HG02759 (cell line): Measurements from ENCODE around the gene MAP1A.

Experiments used
- ATAC-seq: cut with Tn5 transposase; IDR thresholded peaks from one replicate; pipeline ENCODE4 v1.9.1; 2021; ENCODE audit warnings: mild to moderate bottlenecking, moderate library complexity; ENCODE audit not compliant: unreplicated experiment

MAP1A gene

GRCh38 chr15:43510200-43511011, 7.0 kb upstream of the MAP1A start:
- ATAC-seq, result peak; percentile 98

DNA sequence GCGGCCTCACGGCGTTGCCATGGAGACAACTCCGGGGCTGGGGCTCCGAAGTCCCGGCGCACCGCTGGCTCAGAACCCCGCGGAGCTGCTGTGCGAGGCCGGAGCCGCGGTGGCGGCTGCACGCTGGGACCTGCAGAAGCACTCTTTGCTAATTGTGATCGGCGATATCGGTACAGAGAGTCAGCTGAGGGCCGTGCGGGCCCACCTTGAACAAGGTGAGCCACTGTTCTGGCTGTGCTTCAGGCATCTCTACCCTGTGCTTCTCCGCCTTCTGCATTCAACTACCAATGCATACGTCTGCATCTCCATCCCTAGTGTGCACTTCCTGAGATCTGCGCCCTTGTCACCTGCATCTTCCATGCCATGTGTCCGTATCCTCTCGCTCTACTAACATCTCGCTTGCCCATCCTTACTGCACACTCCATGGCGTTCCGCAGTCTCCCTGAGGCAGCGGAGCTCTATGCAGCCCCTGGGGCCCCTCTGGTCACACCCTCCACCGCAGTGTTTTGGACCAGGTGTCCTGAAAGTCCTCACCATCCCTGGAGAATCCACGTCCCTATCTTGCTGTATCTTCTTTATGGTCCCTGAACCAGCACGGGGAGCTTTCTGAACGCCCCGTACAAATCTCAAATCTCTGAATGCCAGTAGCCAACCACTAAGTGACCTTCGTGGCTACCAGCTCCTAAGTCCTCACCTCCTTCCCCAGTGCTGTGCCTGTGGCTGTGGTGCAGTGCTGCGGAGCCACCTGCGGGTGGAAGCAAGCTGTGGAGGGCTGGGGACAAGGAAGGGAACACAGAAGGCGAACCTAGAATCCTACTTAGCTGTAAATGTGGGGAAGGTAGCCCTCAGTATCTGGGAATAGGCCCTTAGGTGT, 6.2 kb upstream of the MAP1A start:
- ATAC-seq, result no peak

DNA sequence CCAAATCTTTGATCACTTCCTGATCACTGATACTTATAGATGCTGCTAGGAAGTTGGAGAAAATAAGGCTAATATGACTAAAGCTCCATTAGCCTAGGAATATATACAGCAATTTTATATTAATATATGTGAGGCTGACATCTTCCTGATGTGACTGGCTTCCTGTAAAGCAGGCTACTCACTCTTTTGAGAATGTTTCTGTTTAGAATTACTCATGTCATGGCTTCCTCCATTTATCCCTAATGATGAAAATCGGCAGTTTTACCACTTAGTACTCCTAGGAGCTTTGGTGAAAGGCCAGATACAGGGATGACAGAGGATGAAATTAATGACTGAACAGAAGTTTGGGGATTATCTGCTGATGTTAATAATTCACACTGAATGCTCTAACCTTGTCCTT, 3.9 kb upstream of the MAP1A start:
- no peak for ATAC-seq

- ATAC-seq, result no peak
Measured at GRCh38 chr15:43514241-43515057, 3.0 kb upstream of the MAP1A start.

- no peak for ATAC-seq
Measured at GRCh38 chr15:43515741-43516140, 1.7 kb upstream of the MAP1A start.

DNA sequence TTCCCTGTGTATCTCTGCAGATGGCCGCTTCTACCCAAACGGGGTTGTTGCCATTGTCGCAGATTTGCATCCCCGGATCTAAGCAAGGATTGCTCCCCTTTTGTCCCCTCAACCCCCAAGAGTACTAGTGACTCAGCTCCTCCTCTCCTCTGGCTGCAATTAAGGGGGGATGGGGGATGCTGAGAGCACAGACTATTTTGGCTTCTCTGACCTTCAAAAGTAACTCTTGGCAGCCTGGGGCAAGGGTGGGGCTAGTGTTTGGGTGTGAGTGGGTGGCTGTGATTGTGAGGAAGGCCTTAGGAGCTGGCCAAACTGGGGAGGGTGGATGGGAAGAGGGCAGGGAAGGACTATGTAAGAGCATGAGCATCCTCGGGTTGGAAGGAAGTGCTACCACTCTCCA, 1.2 kb upstream of the MAP1A start:
- no peak for ATAC-seq

GRCh38 chr15:43516801-43517353, 531 bp upstream of the MAP1A start:
- no peak for ATAC-seq

- no peak for ATAC-seq
Measured at GRCh38 chr15:43518197-43518761, 871 bp downstream of the MAP1A start.

GRCh38 chr15:43519196-43519595, 1.8 kb downstream of the MAP1A start:
- no peak for ATAC-seq

GRCh38 chr15:43520138-43520537, 2.7 kb downstream of the MAP1A start:
- no peak for ATAC-seq

DNA sequence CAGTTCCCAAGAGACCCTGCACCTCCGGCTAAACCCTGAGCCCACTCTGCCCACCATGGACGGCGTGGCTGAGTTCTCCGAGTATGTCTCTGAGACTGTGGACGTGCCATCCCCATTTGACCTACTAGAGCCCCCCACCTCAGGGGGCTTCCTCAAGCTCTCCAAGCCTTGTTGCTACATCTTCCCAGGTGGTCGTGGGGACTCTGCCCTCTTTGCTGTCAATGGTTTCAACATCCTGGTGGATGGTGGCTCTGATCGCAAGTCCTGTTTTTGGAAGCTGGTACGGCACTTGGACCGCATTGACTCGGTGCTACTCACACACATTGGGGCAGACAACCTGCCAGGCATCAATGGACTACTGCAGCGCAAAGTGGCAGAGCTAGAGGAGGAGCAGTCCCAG, 4.0 kb downstream of the MAP1A start:
- ATAC-seq, result no peak

GRCh38 chr15:43522247-43522646, 4.8 kb downstream of the MAP1A start:
- ATAC-seq, result no peak

DNA sequence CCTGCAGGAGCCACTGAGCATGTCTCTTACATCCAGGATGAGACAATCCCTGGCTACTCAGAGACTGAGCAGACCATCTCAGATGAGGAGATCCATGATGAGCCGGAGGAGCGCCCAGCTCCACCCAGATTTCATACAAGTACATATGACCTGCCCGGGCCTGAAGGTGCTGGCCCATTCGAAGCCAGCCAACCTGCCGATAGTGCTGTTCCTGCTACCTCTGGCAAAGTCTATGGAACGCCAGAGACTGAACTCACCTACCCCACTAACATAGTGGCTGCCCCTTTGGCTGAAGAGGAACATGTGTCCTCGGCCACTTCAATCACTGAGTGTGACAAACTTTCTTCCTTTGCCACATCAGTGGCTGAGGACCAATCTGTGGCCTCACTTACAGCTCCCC, 6.2 kb downstream of the MAP1A start:
- ATAC-seq, result no peak

- ATAC-seq, result no peak
Measured at GRCh38 chr15:43524254-43524845, 6.9 kb downstream of the MAP1A start.

GRCh38 chr15:43525131-43525530, 7.7 kb downstream of the MAP1A start:
- ATAC-seq, result no peak

GRCh38 chr15:43526261-43526930, 9.0 kb downstream of the MAP1A start:
- ATAC-seq, result no peak

DNA sequence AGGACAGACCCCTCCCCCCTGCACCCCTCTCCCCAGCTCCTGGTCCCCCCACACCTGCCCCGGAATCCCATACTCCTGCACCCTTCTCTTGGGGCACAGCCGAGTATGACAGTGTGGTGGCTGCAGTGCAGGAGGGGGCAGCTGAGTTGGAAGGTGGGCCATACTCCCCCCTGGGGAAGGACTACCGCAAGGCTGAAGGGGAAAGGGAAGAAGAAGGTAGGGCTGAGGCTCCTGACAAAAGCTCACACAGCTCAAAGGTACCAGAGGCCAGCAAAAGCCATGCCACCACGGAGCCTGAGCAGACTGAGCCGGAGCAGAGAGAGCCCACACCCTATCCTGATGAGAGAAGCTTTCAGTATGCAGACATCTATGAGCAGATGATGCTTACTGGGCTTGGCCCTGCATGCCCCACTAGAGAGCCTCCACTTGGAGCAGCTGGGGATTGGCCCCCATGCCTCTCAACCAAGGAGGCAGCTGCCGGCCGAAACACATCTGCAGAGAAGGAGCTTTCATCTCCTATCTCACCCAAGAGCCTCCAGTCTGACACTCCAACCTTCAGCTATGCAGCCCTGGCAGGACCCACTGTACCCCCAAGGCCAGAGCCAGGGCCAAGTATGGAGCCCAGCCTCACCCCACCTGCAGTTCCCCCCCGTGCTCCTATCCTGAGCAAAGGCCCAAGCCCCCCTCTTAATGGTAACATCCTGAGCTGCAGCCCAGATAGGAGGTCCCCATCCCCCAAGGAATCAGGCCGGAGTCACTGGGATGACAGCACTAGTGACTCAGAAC, 9.8 kb downstream of the MAP1A start:
- no peak for ATAC-seq

- no peak for ATAC-seq
Measured at GRCh38 chr15:43527802-43528541, 10.6 kb downstream of the MAP1A start.
